ENCODE data around the gene POLR2E. TPM values are rescaled to one million over a fixed set of nuclear protein-coding genes. Genes with fewer than 3 reads are reported as not detected.

The POLR2E gene
- total and polyA plus RNA-seq, 10 of the 15 experiments (the other 5 are each of a cell fraction or from before 2014, with no cell fraction given): 4.0 to 487 (median 200) TPM

GRCh38 chr19:1102407-1103131 is 7.4 kb upstream of the POLR2E start (continued):
- TF ChIP-seq HDAC6 (IDR thresholded peaks at IDR 0.05; ENCODE audit: unreplicated experiment) (no peak), HDGF (IDR thresholded peaks at IDR 0.05) (no peak), CUX1 (IDR thresholded peaks at IDR 0.05; ENCODE audit: insufficient replicate concordance, low read depth, low read length) (no peak), ZSCAN29 (IDR thresholded peaks at IDR 0.05) (no peak; the same call in 1 of the 2 replicates), ZBTB40 (IDR thresholded peaks at IDR 0.05; ENCODE audit: borderline replicate concordance) (no peak), GABPA (IDR thresholded peaks at IDR 0.05; ENCODE audit: low read depth) (no peak), MEF2A (IDR thresholded peaks at IDR 0.05; ENCODE audit: insufficient read depth, low read depth, low read length) (no peak), SMAD5 (IDR thresholded peaks at IDR 0.05; ENCODE audit: low read depth) (no peak), IRF5 (IDR thresholded peaks at IDR 0.05; ENCODE audit: borderline replicate concordance) (no peak), E4F1 (IDR thresholded peaks at IDR 0.05; ENCODE audit: borderline replicate concordance, partially characterized antibody) (no peak), NRF1 (conservative IDR thresholded peaks at IDR 0.05; ENCODE audit: low read depth, low read length) (no peak), BCLAF1 (IDR thresholded peaks at IDR 0.05) (no peak)

All from GM12878 (cell line).